GM12892 (cell line): Measurements from ENCODE around the gene ERVFRD-1.
"Not testable (repeated sequence)": the region's sequence is repeated elsewhere in the genome, so short reads cannot be mapped to it uniquely, and the experiment has no call there.

Experiments used
- DNase-seq: peaks from one replicate; pipeline ENCODE4 v3.0.0; 2011; ENCODE audit not compliant: insufficient read length
- FAIRE-seq: peaks from 2 replicates; lab custom pipeline; 2011; peaks lifted over from hg19 to GRCh38; lab: Jason Lieb, UNC
- POLR2A ChIP-seq: IDR thresholded peaks from 2 replicates; pipeline ENCODE4 v1.6.1; 2011; ENCODE audit warnings: low read depth, low read length, control low read depth
- POLR2AphosphoS5 ChIP-seq: IDR thresholded peaks from 2 replicates; pipeline ENCODE4 v1.6.1; 2011; ENCODE audit warnings: low read depth, low read length, control low read depth
- TAF1 ChIP-seq: IDR thresholded peaks from 2 replicates; pipeline ENCODE4 v1.6.1; 2011; ENCODE audit warnings: low read depth, mild to moderate bottlenecking, control low read depth, low read length, borderline replicate concordance

ERVFRD-1 gene

DNA sequence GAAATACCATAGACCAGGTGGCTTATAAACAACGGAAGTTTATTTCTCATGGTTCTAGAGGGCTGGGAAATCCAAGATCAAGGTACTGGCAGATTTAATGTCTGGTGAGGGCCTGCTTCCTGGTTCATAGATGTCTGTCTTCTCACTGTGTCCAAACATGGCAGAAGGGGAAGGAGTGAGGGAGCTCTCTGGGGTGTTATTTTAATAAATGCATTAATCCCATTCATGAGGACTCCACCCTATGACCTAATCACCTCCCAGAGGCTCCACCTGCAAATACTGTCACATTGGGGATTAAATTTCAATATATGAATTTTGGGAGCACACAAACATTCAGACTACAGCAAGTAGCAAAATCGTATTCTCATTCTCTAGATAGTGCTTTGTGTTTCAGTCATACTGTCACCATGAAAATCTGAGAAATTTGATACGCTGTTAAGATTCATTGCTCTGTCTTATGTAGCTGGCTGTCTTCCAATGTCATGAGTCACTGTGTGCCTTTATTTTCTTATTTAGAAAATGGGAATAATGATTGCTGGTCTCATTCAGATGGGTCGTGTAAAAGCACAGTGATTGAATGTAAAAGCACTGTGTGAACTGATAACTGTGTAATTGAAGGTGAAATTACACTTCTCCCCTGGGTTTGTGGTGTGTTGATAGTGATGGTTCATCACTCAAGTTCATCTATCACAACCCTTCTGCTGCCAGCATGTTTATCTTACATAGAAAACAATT, 8.9 kb upstream of the ERVFRD-1 start:
- no peak for TF ChIP-seq TAF1
- no peak for TF ChIP-seq POLR2A
- no peak for TF ChIP-seq POLR2AphosphoS5
- DNase-seq (no peak), FAIRE-seq (no peak)

- not testable (repeated sequence) for FAIRE-seq, DNase-seq
These were observed 4.4 kb upstream of the ERVFRD-1 start for GRCh38 chr6:11115808-11116536.

DNA sequence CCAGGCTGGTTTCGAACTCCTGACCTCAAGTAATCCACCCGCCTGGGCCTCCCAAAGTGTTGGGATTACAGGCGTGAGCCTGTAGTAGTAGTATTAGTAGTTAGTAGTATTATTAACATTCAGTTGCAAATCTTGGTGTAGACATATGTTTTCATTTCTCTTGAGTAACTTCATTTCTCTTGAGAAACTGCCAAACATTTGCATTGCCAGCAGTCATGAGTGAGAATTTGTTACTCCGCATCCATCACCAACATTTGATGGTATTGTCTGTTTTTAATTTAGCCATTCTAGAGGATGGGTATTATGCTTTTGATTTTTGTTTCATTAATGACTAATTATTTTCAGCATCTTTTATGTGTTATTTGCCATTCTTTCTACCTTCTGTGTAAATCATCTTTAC, 1.5 kb upstream of the ERVFRD-1 start:
- no peak for TF ChIP-seq POLR2A
- TF ChIP-seq POLR2AphosphoS5 = no peak
- no peak for TF ChIP-seq TAF1
- no peak for DNase-seq
- FAIRE-seq = no peak

DNA sequence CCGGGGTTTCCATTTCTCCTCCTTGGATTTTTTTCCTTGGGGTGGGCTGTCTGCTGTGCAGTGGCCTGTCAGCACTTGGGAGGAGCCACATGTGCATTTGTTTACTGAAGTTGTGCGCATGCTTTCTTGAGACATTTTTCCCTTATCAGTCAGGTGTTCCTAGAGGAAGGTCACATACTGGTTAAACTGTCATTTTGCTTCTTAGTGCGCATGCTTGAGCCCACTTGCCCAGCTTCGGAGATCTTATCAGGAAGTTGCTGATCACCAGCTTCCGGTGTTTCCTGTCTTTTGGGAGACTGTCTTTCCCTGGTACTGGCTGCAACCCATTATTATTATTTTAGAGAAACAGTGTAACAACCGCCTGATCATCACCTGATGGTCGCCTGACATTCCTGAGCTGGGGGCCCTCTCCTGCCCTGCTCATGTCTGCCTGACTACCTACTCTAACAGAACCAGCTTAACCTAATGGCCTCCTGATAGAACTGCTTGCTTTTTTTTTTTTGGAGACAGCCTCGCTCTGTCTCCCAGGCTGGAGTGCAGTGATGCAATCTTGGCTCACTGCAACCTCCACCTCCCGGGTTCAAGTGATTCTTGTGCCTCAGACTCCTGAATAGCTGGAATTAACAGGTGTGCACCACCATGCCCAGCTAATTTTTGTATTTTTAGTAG, 378 bp upstream of the ERVFRD-1 start:
- FAIRE-seq (peak; percentile 58), DNase-seq (no peak)
- no peak for TF ChIP-seq TAF1
- no peak for TF ChIP-seq POLR2AphosphoS5
- TF ChIP-seq POLR2A = no peak

- FAIRE-seq = no peak
- TF ChIP-seq POLR2AphosphoS5 (no peak), POLR2A (no peak), TAF1 (no peak)
- no peak for DNase-seq
These were observed 2.8 kb downstream of the ERVFRD-1 start for GRCh38 chr6:11108726-11109125.

GRCh38 chr6:11103065-11103464, 8.5 kb downstream of the ERVFRD-1 start:
- TF ChIP-seq POLR2AphosphoS5 (no peak), TAF1 (no peak), POLR2A (no peak)
- FAIRE-seq = no peak
- DNase-seq = no peak

DNA sequence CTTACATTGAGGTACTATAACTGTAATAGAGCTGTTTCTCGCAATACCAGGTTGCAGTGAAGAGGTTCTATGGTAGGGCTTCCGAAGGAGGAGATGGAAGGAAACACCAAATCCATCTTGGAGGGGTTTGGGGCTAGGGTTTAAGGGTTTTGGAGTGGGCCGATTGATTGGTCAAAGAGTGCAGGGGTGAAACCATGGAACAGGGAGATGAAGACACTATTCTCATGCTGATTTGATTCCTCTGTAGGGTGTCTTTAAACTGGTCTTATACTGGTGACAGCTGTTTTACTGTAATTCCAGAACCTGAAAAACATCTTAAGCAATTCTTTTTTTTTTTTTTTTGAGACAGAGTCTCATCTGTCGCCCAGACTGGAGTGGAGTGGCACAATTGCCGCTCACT, 10.1 kb downstream of the ERVFRD-1 start:
- DNase-seq (no peak), FAIRE-seq (no peak)
- TF ChIP-seq POLR2A = no peak

DNA sequence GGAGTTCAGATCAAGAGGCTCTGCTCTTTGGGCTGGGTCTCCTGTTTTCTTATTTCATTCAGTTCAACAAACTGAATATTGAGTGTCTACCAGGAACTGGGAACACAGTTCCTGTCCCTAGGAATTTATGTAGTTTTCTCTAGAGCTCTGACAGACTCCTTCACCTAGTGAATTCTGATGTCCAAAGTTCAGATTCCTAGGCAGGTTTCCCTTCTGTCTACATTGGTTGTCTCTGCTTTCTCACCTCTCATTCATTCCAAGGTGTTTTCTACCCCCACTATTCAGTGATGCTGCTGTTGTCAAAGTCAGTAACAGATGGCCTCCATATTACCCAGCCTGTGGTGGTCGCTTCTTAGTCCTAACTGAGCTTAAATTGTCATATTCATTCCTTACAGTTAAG, 13.5 kb downstream of the ERVFRD-1 start:
- no peak for DNase-seq
- FAIRE-seq = no peak
- TF ChIP-seq TAF1 (no peak), POLR2AphosphoS5 (no peak), POLR2A (no peak)

- FAIRE-seq (no peak), DNase-seq (no peak)
- TF ChIP-seq POLR2AphosphoS5 = no peak
- no peak for TF ChIP-seq POLR2A
- TF ChIP-seq TAF1 = no peak
These were observed 14.0 kb downstream of the ERVFRD-1 start for GRCh38 chr6:11097476-11097875.

GRCh38 chr6:11096109-11096508, 15.4 kb downstream of the ERVFRD-1 start:
- TF ChIP-seq POLR2AphosphoS5 (no peak), TAF1 (no peak), POLR2A (no peak)
- DNase-seq = no peak
- FAIRE-seq = no peak

- DNase-seq (no peak), FAIRE-seq (no peak)
- TF ChIP-seq TAF1 (no peak), POLR2A (no peak), POLR2AphosphoS5 (no peak)
These were observed 16.6 kb downstream of the ERVFRD-1 start for GRCh38 chr6:11094941-11095340.

- FAIRE-seq = peak; percentile 27
- TF ChIP-seq POLR2AphosphoS5 (no peak), TAF1 (peak; percentile 36; the same call in 1 of the 2 replicates), POLR2A (no peak)
- peak; percentile 41 for DNase-seq
These were observed 17.1 kb downstream of the ERVFRD-1 start for GRCh38 chr6:11094411-11094851.
